GM21737 (cell line): ENCODE data around the gene BCL2L11.
A peak's percentile ranks its signal among the peaks of the same experiment; 100 is the strongest.

Source experiments
- ATAC-seq: cut with Tn5 transposase; IDR thresholded peaks from one replicate; pipeline ENCODE4 v1.9.1; 2021; ENCODE audit warnings: mild to moderate bottlenecking, moderate library complexity; ENCODE audit not compliant: unreplicated experiment

The BCL2L11 gene

GRCh38 chr2:111167076-111167862, 46.6 kb downstream of the BCL2L11 start:
- no peak for ATAC-seq

GRCh38 chr2:111167863-111168162, 47.1 kb downstream of the BCL2L11 start:
- ATAC-seq = no peak

GRCh38 chr2:111168528-111169239, 48.0 kb downstream of the BCL2L11 start:
- ATAC-seq = peak; percentile 58

- no peak for ATAC-seq
Measured at GRCh38 chr2:111169268-111169667, 48.6 kb downstream of the BCL2L11 start.

GRCh38 chr2:111169924-111170323, 49.2 kb downstream of the BCL2L11 start:
- ATAC-seq = no peak

- ATAC-seq = no peak
Measured at GRCh38 chr2:111171337-111171930, 50.7 kb downstream of the BCL2L11 start.

GRCh38 chr2:111172666-111173065, 52.0 kb downstream of the BCL2L11 start:
- no peak for ATAC-seq

- ATAC-seq = no peak
Measured at GRCh38 chr2:111173338-111173737, 52.6 kb downstream of the BCL2L11 start.

- ATAC-seq = no peak
Measured at GRCh38 chr2:111173856-111174255, 53.1 kb downstream of the BCL2L11 start.

- no peak for ATAC-seq
Measured at GRCh38 chr2:111175615-111176014, 54.9 kb downstream of the BCL2L11 start.

GRCh38 chr2:111176388-111176787, 55.7 kb downstream of the BCL2L11 start:
- ATAC-seq = no peak

GRCh38 chr2:111176867-111177266, 56.2 kb downstream of the BCL2L11 start:
- no peak for ATAC-seq

GRCh38 chr2:111178296-111178695, 57.6 kb downstream of the BCL2L11 start:
- ATAC-seq = no peak

GRCh38 chr2:111178730-111179405, 58.2 kb downstream of the BCL2L11 start:
- ATAC-seq = no peak

GRCh38 chr2:111182121-111182520, 61.4 kb downstream of the BCL2L11 start:
- no peak for ATAC-seq

GRCh38 chr2:111182740-111183139, 62.0 kb downstream of the BCL2L11 start:
- no peak for ATAC-seq

- no peak for ATAC-seq
Measured at GRCh38 chr2:111184725-111185310, 64.1 kb downstream of the BCL2L11 start.

GRCh38 chr2:111185361-111186022, 64.8 kb downstream of the BCL2L11 start:
- no peak for ATAC-seq

- ATAC-seq = no peak
Measured at GRCh38 chr2:111186121-111186715, 65.5 kb downstream of the BCL2L11 start.

GRCh38 chr2:111186933-111187332, 66.2 kb downstream of the BCL2L11 start:
- no peak for ATAC-seq
